Placental pericyte (primary cell): ENCODE results near the gene CNTNAP3B. TPM values are rescaled to one million over a fixed set of nuclear protein-coding genes. Genes with fewer than 3 reads are reported as not detected.

ENCODE experiments used
- small RNA-seq: library from RNA; depleted of rRNA; stranded (forward); fragments of <200 nt; gene quantifications from one replicate; pipeline ENCODE3, GENCODE V24; 2012; ENCODE audit warnings: low replicate concordance
- total RNA-seq: library from RNA; depleted of rRNA; stranded (reverse); fragments of >200 nt; gene quantifications from 2 replicates; pipeline ENCODE4 v1.2.3, GENCODE V29; 2012

CNTNAP3B gene
- under 0.01 and 0.57 TPM in 2 replicates for total RNA-seq

GRCh38 chr9:42129073-42129729, at the start of gene CNTNAP3B:
TSS of gene CNTNAP3B (minus strand) at chr9:42129426. CDS start at chr9:42129094, 332 bp downstream.

Small RNAs within 50 kb of the gene (small RNA-seq; reads per million reads assigned to genes)
- gene RN7SL343P, result not detected

Other genes with a start within 250 kb of the CNTNAP3B start
- gene SPATA31A6, start 54.2 kb upstream of the CNTNAP3B start, total RNA-seq, result not detected in 2 replicates